LHCN-M2 (cell line): Measurements from ENCODE around the gene SLITRK4. TPM values are rescaled to one million over a fixed set of nuclear protein-coding genes. Genes with fewer than 3 reads are reported as not detected.

Source experiments
- total RNA-seq: library from RNA; depleted of rRNA; stranded (reverse); fragments of >200 nt; gene quantifications from 2 replicates; pipeline ENCODE4 v1.2.3, GENCODE V29; 2014; rRNA removed

Gene SLITRK4
- total RNA-seq, 1 experiment from 2014 or later: 5.6 TPM

Other genes starting within 250 kb of the SLITRK4 start
- gene SPANXN3, start 118.6 kb downstream of the SLITRK4 start, total RNA-seq: not detected in 2 replicates
- gene SPANXN2, start 84.7 kb upstream of the SLITRK4 start, total RNA-seq: not detected in 2 replicates
- gene UBE2NL, start 248.0 kb upstream of the SLITRK4 start, total RNA-seq: not detected in 2 replicates